Measurements from ENCODE around the gene POLR3G. TPM values are rescaled to one million over a fixed set of nuclear protein-coding genes. Genes with fewer than 3 reads are reported as not detected.

POLR3G gene
- total and polyA plus RNA-seq, 2 experiments from 2014 or later = 0.95 to 1.6 TPM

GRCh38 chr5:90476391-90476790 is 1.7 kb downstream of the POLR3G start:
- Histone ChIP-seq H3K27ac (no peak overlapping the region), H3K9me3 (ENCODE audit: low read depth) (no peaks in the 10 kb centered on the region), H3K4me1 (ENCODE audit: low read depth) (peaks cover 18% of the 10 kb centered on the region), H3K27me3 (peaks cover 3% of the 10 kb centered on the region), H3K4me3 (no peak overlapping the region), H3K36me3 (no peaks in the 10 kb centered on the region)
- no peak for DNase-seq (ENCODE audit: low read depth in 1 of 2, low spot score in 1 of 2)
- no peak for TF ChIP-seq CTCF (IDR thresholded peaks at IDR 0.05; ENCODE audit: low read depth, low read length)

- Histone ChIP-seq H3K9me3 (ENCODE audit: low read depth) (no peaks in the 10 kb centered on the region), H3K4me3 (no peak overlapping the region), H3K27ac (no peak overlapping the region), H3K36me3 (no peaks in the 10 kb centered on the region), H3K4me1 (ENCODE audit: low read depth) (peaks cover 18% of the 10 kb centered on the region), H3K27me3 (peaks cover 3% of the 10 kb centered on the region)
- peak in 1 of 2 donors; percentile 21 for DNase-seq (ENCODE audit: low read depth in 1 of 2, low spot score in 1 of 2)
- no peak for TF ChIP-seq CTCF (IDR thresholded peaks at IDR 0.05; ENCODE audit: low read depth, low read length)
These were observed 2.4 kb downstream of the POLR3G start for GRCh38 chr5:90477073-90477472.

GRCh38 chr5:90477621-90478215 is 3.1 kb downstream of the POLR3G start:
- H3K36me3 ChIP-seq = no peaks in the 10 kb centered on the region
- peaks cover 3% of the 10 kb centered on the region for H3K27me3 ChIP-seq
- peaks cover 16% of the 10 kb centered on the region for H3K4me1 ChIP-seq (ENCODE audit: low read depth)
- no peak for TF ChIP-seq CTCF (IDR thresholded peaks at IDR 0.05; ENCODE audit: low read depth, low read length)
- no peak overlapping the region for H3K27ac ChIP-seq
- no peak overlapping the region for H3K4me3 ChIP-seq
- no peak for DNase-seq (ENCODE audit: low read depth in 1 of 2, low spot score in 1 of 2)
- no peaks in the 10 kb centered on the region for H3K9me3 ChIP-seq (ENCODE audit: low read depth)

- H3K27ac ChIP-seq = no peak overlapping the region
- no peak for DNase-seq (ENCODE audit: low read depth in 1 of 2, low spot score in 1 of 2)
- TF ChIP-seq CTCF (IDR thresholded peaks at IDR 0.05; ENCODE audit: low read depth, low read length) = no peak
- no peaks in the 10 kb centered on the region for H3K36me3 ChIP-seq
- peaks cover 9% of the 10 kb centered on the region for H3K4me1 ChIP-seq (ENCODE audit: low read depth)
- H3K27me3 ChIP-seq = peaks cover 3% of the 10 kb centered on the region
- H3K4me3 ChIP-seq = no peak overlapping the region
- H3K9me3 ChIP-seq (ENCODE audit: low read depth) = no peaks in the 10 kb centered on the region
These were observed 5.1 kb downstream of the POLR3G start for GRCh38 chr5:90479611-90480385.

- H3K9me3 ChIP-seq (ENCODE audit: low read depth) = no peaks in the 10 kb centered on the region
- H3K4me3 ChIP-seq = no peak overlapping the region
- no peak overlapping the region for H3K27ac ChIP-seq
- H3K4me1 ChIP-seq (ENCODE audit: low read depth) = peaks cover 4% of the 10 kb centered on the region
- peaks cover 3% of the 10 kb centered on the region for H3K27me3 ChIP-seq
- H3K36me3 ChIP-seq = no peaks in the 10 kb centered on the region
- TF ChIP-seq CTCF (IDR thresholded peaks at IDR 0.05; ENCODE audit: low read depth, low read length) = no peak
- no peak for DNase-seq (ENCODE audit: low read depth in 1 of 2, low spot score in 1 of 2)
These were observed 6.0 kb downstream of the POLR3G start for GRCh38 chr5:90480699-90481098.
